H9 (cell line): ENCODE results near the gene BASP1. TPM values are rescaled to one million over a fixed set of nuclear protein-coding genes. Genes with fewer than 3 reads are reported as not detected.

Experiments used
- DNase-seq: peaks from one replicate; pipeline ENCODE4 v3.0.0-alpha.2; 2017
- H2AFZ ChIP-seq: one replicate; pipeline ENCODE4 v1.6.1; 2013; ENCODE audit warnings: mild to moderate bottlenecking, low read length, control low read depth, moderate library complexity
- H2AK5ac ChIP-seq: 2 replicates; pipeline ENCODE4 v1.6.1; 2013; ENCODE audit warnings: low read length, control low read depth, mixed read lengths; ENCODE audit not compliant: insufficient read length
- H2BK120ac ChIP-seq: one replicate; pipeline ENCODE4 v1.6.1; 2013; ENCODE audit warnings: low read depth, mild to moderate bottlenecking, low read length, control low read depth, inconsistent platforms; ENCODE audit not compliant: poor library complexity, severe bottlenecking
- H2BK12ac ChIP-seq: 2 replicates; pipeline ENCODE4 v1.6.1; 2013; ENCODE audit warnings: low read length, control low read depth, mixed read lengths, low read depth; ENCODE audit not compliant: insufficient read length
- H2BK15ac ChIP-seq: 2 replicates; pipeline ENCODE4 v1.6.1; 2013; ENCODE audit warnings: low read depth, low read length, control low read depth
- H2BK20ac ChIP-seq: one replicate; pipeline ENCODE4 v1.6.1; 2013; ENCODE audit warnings: low read depth, mild to moderate bottlenecking, low read length, control low read depth, inconsistent platforms; ENCODE audit not compliant: poor library complexity, severe bottlenecking
- H2BK5ac ChIP-seq: 2 replicates; pipeline ENCODE4 v1.6.1; 2013; ENCODE audit warnings: low read length, control low read depth, mixed read lengths; ENCODE audit not compliant: insufficient read length
- H3K14ac ChIP-seq: 2 replicates; pipeline ENCODE4 v1.6.1; 2013; ENCODE audit warnings: low read length, control low read depth; ENCODE audit not compliant: insufficient read depth
- H3K18ac ChIP-seq: 2 replicates; pipeline ENCODE4 v1.6.1; 2013; ENCODE audit warnings: low read depth, mild to moderate bottlenecking, mixed read lengths, low read length, control low read depth; ENCODE audit not compliant: insufficient read length
- H3K23ac ChIP-seq: 2 replicates; pipeline ENCODE4 v1.6.1; 2013; ENCODE audit warnings: low read length, control low read depth, mixed read lengths, low read depth; ENCODE audit not compliant: insufficient read length
- H3K23me2 ChIP-seq: 2 replicates; pipeline ENCODE4 v1.6.1; 2013; ENCODE audit warnings: low read depth, mild to moderate bottlenecking, mixed read lengths, low read length, control low read depth; ENCODE audit not compliant: insufficient read length, poor library complexity, severe bottlenecking
- H3K27ac ChIP-seq: 2 replicates; pipeline ENCODE4 v1.5.1; 2013; ENCODE audit warnings: low read length, control low read depth, mixed read lengths, low read depth; ENCODE audit not compliant: insufficient read length
- H3K27me3 ChIP-seq: 2 replicates; pipeline ENCODE4 v1.6.1; 2013; ENCODE audit warnings: low read length, control low read depth, inconsistent platforms; ENCODE audit not compliant: insufficient read depth
- H3K4ac ChIP-seq: 2 replicates; pipeline ENCODE4 v1.6.1; 2013; ENCODE audit warnings: low read depth, mild to moderate bottlenecking, control low read depth, inconsistent platforms, low read length, moderate library complexity
- H3K4me1 ChIP-seq: 2 replicates; pipeline ENCODE4 v1.6.1; 2013; ENCODE audit warnings: low read length, control low read depth, inconsistent platforms; ENCODE audit not compliant: insufficient read depth
- H3K4me2 ChIP-seq: 2 replicates; pipeline ENCODE4 v1.6.1; 2013; ENCODE audit warnings: low read length, control low read depth, mixed read lengths; ENCODE audit not compliant: insufficient read length, insufficient read depth
- H3K56ac ChIP-seq: 2 replicates; pipeline ENCODE4 v1.6.1; 2013; ENCODE audit warnings: low read depth, mild to moderate bottlenecking, mixed read lengths, low read length, control low read depth; ENCODE audit not compliant: insufficient read length
- H3K79me1 ChIP-seq: 2 replicates; pipeline ENCODE4 v1.6.1; 2013; ENCODE audit warnings: low read depth, mild to moderate bottlenecking, moderate library complexity, low read length, control low read depth, inconsistent platforms; ENCODE audit not compliant: insufficient read depth, poor library complexity, severe bottlenecking
- H3K79me2 ChIP-seq: 2 replicates; pipeline ENCODE4 v1.6.1; 2013; ENCODE audit warnings: low read length, control low read depth, inconsistent platforms; ENCODE audit not compliant: insufficient read depth
- H3K9ac ChIP-seq: 2 replicates; pipeline ENCODE4 v1.6.1; 2013; ENCODE audit warnings: low read length, control low read depth, mixed read lengths; ENCODE audit not compliant: insufficient read length; ENCODE audit errors: extremely low read depth
- H3K9me3 ChIP-seq: one replicate; pipeline ENCODE4 v1.6.1; 2013; ENCODE audit warnings: low read depth, low read length, inconsistent platforms; ENCODE audit not compliant: control insufficient read depth
- H3T11ph ChIP-seq: one replicate; pipeline ENCODE4 v1.6.1; 2013; ENCODE audit warnings: mild to moderate bottlenecking, low read length, control low read depth, inconsistent platforms
- H4K20me1 ChIP-seq: one replicate; pipeline ENCODE4 v1.6.1; 2013; ENCODE audit not compliant: control insufficient read depth, insufficient read length, insufficient read depth
- H4K5ac ChIP-seq: 2 replicates; pipeline ENCODE4 v1.6.1; 2013; ENCODE audit warnings: low read depth, mild to moderate bottlenecking, mixed read lengths, low read length, control low read depth; ENCODE audit not compliant: insufficient read length
- H4K8ac ChIP-seq: replicated peaks from 2 replicates; pipeline ENCODE4 v1.6.1; 2013; ENCODE audit warnings: low read length, control low read depth, mixed read lengths, low read depth; ENCODE audit not compliant: insufficient read length
- H4K91ac ChIP-seq: 2 replicates; pipeline ENCODE4 v1.6.1; 2013; ENCODE audit warnings: low read depth, mild to moderate bottlenecking, moderate library complexity, mixed read lengths, low read length, control low read depth; ENCODE audit not compliant: insufficient read length
- H3K27ac Mint-ChIP-seq, 3 experiments: 2 replicates in 2 of 3; 3 replicates in 1 of 3; pipeline ENCODE4 v1.8.0; 2020 to 2021; ENCODE audit warnings: mixed read lengths in 3 of 3, mild to moderate bottlenecking in 1 of 3, moderate library complexity in 1 of 3
- H3K27me3 Mint-ChIP-seq: 2 replicates; pipeline ENCODE4 v1.8.0; 2021; ENCODE audit warnings: low read depth, mild to moderate bottlenecking, moderate library complexity, mixed read lengths
- H3K36me3 Mint-ChIP-seq, 3 experiments: 2 replicates in 2 of 3; 3 replicates in 1 of 3; pipeline ENCODE4 v1.8.0; 2020 to 2021; ENCODE audit warnings: low read depth in 3 of 3, mixed read lengths in 3 of 3; ENCODE audit not compliant: insufficient read depth in 1 of 3
- H3K4me1 Mint-ChIP-seq, 2 experiments: 2 replicates each; pipeline ENCODE4 v1.8.0; 2020; ENCODE audit warnings: mixed read lengths in 2 of 2
- H3K4me3 Mint-ChIP-seq, 2 experiments: 2 replicates in 1 of 2; 3 replicates in 1 of 2; pipeline ENCODE4 v1.8.0; 2020 to 2021; ENCODE audit warnings: mild to moderate bottlenecking in 2 of 2, mixed read lengths in 2 of 2, moderate library complexity in 1 of 2
- H3K9me3 Mint-ChIP-seq, 2 experiments: 2 replicates in 1 of 2; 3 replicates in 1 of 2; pipeline ENCODE4 v1.8.0; 2020; ENCODE audit warnings: mild to moderate bottlenecking in 2 of 2, mixed read lengths in 2 of 2, moderate library complexity in 1 of 2
- WGBS: extraction: QIAGEN DNeasy Blood & Tissue Kit; methylation state at CpG from one replicate; pipeline ENCODE4 v1.1.7; 2013; ENCODE audit warnings: missing lambda C conversion rate, low lambda C conversion rate, mixed read lengths; ENCODE audit not compliant: insufficient read length; ENCODE audit errors: extremely low coverage; 5-methylcytosine and 5-hydroxymethylcytosine counted together
- total RNA-seq: library from RNA; stranded (reverse); gene quantifications from 2 replicates; pipeline ENCODE4 v1.2.1, GENCODE V29; 2021
- TF ChIP-seq, protein P1 (sequence below): fragments of 200-600 bp; sonication (generic); conservative IDR thresholded peaks from 3 replicates; pipeline ENCODE4 v1.8.0; 2021; ENCODE audit warnings: antibody characterized with exemption, mild to moderate bottlenecking

BASP1 gene
- total RNA-seq, 1 experiment from 2014 or later = 180 TPM

DNA sequence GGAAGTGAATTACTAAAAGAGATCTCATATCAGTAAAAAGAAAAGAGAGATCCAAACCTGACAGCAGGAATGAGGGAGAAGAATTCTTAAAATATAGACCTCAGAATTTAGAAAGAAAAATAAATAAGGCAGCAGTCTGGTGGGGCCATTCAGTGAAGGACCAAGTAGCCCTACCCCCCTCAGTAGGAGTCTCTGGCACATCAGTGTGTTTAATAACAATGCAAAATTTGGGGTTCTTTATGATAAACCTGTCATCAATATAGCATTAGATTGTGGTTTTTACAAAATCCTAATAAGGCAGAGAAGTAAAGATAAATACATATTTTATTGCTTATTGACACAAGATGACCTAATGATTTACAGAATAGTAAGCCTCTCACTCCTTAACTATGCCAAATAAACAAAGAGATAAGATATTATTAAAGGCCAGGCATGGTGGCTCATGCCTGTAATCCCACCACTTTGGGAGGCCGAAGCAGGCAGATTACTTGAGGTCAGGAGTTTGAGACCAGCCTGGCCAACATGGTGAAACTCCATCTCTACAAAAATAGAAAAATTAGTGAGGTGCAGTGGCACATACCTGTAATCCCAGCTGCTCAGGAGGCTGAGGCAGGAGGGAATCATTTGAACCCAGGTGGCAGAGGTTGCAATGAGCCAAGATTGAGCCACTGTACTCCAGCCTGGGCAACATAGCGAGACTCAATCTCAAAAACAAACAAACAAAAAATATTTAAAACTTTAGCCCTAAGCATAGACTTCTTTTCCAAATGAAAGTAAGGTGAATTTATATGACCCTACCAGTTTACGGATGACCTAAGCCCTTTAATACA is 108.6 kb downstream of the BASP1 start:
- TF ChIP-seq, protein P1, sequence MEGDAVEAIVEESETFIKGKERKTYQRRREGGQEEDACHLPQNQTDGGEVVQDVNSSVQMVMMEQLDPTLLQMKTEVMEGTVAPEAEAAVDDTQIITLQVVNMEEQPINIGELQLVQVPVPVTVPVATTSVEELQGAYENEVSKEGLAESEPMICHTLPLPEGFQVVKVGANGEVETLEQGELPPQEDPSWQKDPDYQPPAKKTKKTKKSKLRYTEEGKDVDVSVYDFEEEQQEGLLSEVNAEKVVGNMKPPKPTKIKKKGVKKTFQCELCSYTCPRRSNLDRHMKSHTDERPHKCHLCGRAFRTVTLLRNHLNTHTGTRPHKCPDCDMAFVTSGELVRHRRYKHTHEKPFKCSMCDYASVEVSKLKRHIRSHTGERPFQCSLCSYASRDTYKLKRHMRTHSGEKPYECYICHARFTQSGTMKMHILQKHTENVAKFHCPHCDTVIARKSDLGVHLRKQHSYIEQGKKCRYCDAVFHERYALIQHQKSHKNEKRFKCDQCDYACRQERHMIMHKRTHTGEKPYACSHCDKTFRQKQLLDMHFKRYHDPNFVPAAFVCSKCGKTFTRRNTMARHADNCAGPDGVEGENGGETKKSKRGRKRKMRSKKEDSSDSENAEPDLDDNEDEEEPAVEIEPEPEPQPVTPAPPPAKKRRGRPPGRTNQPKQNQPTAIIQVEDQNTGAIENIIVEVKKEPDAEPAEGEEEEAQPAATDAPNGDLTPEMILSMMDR = no peak
- no peak overlapping the region for H3K23ac ChIP-seq
- no peak overlapping the region for H2BK120ac ChIP-seq
- H4K8ac ChIP-seq = no peak overlapping the region
- H2BK12ac ChIP-seq = no peak overlapping the region
- H3K14ac ChIP-seq = no peak overlapping the region
- H3K79me2 ChIP-seq = no peaks in the 10 kb centered on the region
- H3K27me3 Mint-ChIP-seq = no peaks in the 10 kb centered on the region
- H3K9me3 ChIP-seq = no peaks in the 10 kb centered on the region
- H3K4me1 ChIP-seq = no peaks in the 10 kb centered on the region
- no peak for DNase-seq
- no peak overlapping the region for H3K4me2 ChIP-seq
- H3K27ac ChIP-seq = no peak overlapping the region
- H2AFZ ChIP-seq = no peak overlapping the region
- H4K20me1 ChIP-seq = no peaks in the 10 kb centered on the region
- no peak overlapping the region for H3T11ph ChIP-seq
- H3K23me2 ChIP-seq = no peaks in the 10 kb centered on the region
- H2BK5ac ChIP-seq = no peak overlapping the region
- H3K27ac Mint-ChIP-seq = no peak overlapping the region
- no peak overlapping the region for H3K18ac ChIP-seq
- peaks cover 0 to 2% of the 10 kb centered on the region in 2 experiments; a peak in 2 of 5 replicates for H3K9me3 Mint-ChIP-seq
- no CpG with 5 or more reads among the region's 3 CpGs for WGBS
- no peaks in the 10 kb centered on the region for H3K36me3 Mint-ChIP-seq
- 0 out of 4 replicates have a peak, but pooled peaks cover 0 to 2% of the 10 kb centered on the region in 2 experiments for H3K4me1 Mint-ChIP-seq
- no peak overlapping the region for H3K56ac ChIP-seq
- no peak overlapping the region for H2AK5ac ChIP-seq
- H3K79me1 ChIP-seq = no peaks in the 10 kb centered on the region
- no peak overlapping the region for H3K4me3 Mint-ChIP-seq
- no peak overlapping the region for H3K9ac ChIP-seq
- no peak overlapping the region for H3K4ac ChIP-seq
- no peaks in the 10 kb centered on the region for H3K27me3 ChIP-seq
- no peak overlapping the region for H2BK15ac ChIP-seq
- no peak overlapping the region for H4K91ac ChIP-seq
- no peak overlapping the region for H4K5ac ChIP-seq
- no peak overlapping the region for H2BK20ac ChIP-seq
